SKM-1 treated with dmso at 0.1 percent for 144 hours (cell line): ENCODE data around the gene CRHR2.

Experiments
- DNase-seq: peaks from one replicate; lab custom pipeline; 2025; ENCODE audit not compliant: unreplicated experiment; lab: John Stamatoyannopoulos, UW

CRHR2 gene

GRCh38 chr7:30633223-30633622 is 49.0 kb downstream of the CRHR2 start:
- no peak for DNase-seq

GRCh38 chr7:30630986-30631385 is 51.3 kb downstream of the CRHR2 start:
- DNase-seq: no peak

- no peak for DNase-seq
These were observed 55.2 kb downstream of the CRHR2 start for GRCh38 chr7:30627026-30627425.

GRCh38 chr7:30625283-30625682 is 57.0 kb downstream of the CRHR2 start:
- DNase-seq: no peak

- no peak for DNase-seq
These were observed 63.3 kb downstream of the CRHR2 start for GRCh38 chr7:30618961-30619360.

GRCh38 chr7:30618080-30618676 is 64.1 kb downstream of the CRHR2 start:
- DNase-seq: no peak

- DNase-seq: no peak
These were observed 64.9 kb downstream of the CRHR2 start for GRCh38 chr7:30617359-30617758.

- DNase-seq: no peak
These were observed 65.9 kb downstream of the CRHR2 start for GRCh38 chr7:30616318-30616717.

GRCh38 chr7:30613366-30614325 is 68.6 kb downstream of the CRHR2 start:
- no peak for DNase-seq

- no peak for DNase-seq
These were observed 69.5 kb downstream of the CRHR2 start for GRCh38 chr7:30612658-30613265.

- DNase-seq: no peak
These were observed 76.4 kb downstream of the CRHR2 start for GRCh38 chr7:30605832-30606231.

- DNase-seq: no peak
These were observed 77.4 kb downstream of the CRHR2 start for GRCh38 chr7:30604901-30605300.
